ENCODE data around the gene AGFG2. TPM values are rescaled to one million over a fixed set of nuclear protein-coding genes. Genes with fewer than 3 reads are reported as not detected.

AGFG2 gene
- total and polyA plus RNA-seq, 2 of the 13 experiments (the other 11 are each of a cell fraction or from before 2014, with no cell fraction given) = 125 to 132 TPM

GRCh38 chr7:100584683-100585510 lies 45.9 kb downstream of the AGFG2 start (continued):
- peak; percentile 36; the same call in 1 of the 2 replicates for TF ChIP-seq ZNF281 (CRISPR knock-in tag; IDR thresholded peaks at IDR 0.05; ENCODE audit: borderline replicate concordance)
- TF ChIP-seq CREB1 (IDR thresholded peaks at IDR 0.05) = peak; percentile 62
- TF ChIP-seq CREB1 (CRISPR knock-in tag; IDR thresholded peaks at IDR 0.05) = no peak
- TF ChIP-seq BORCS8-MEF2B (CRISPR knock-in tag; IDR thresholded peaks at IDR 0.05) = 0 out of 2 replicates have a peak, but pooled peaks have one; percentile 23
- TF ChIP-seq FOSL2 (CRISPR knock-in tag; IDR thresholded peaks at IDR 0.05) = peak; percentile 60
- 0 out of 2 replicates have a peak, but pooled peaks have one; percentile 23 for TF ChIP-seq TFAP4 (IDR thresholded peaks at IDR 0.05; ENCODE audit: borderline replicate concordance, low read depth)
- 0 out of 2 replicates have a peak, but pooled peaks have one; percentile 19 for TF ChIP-seq ZBTB7A (CRISPR knock-in tag; IDR thresholded peaks at IDR 0.05)
- no peak for TF ChIP-seq RERE (CRISPR knock-in tag; IDR thresholded peaks at IDR 0.05; ENCODE audit: low read depth)
- no peak for TF ChIP-seq ZNF446 (CRISPR knock-in tag; IDR thresholded peaks at IDR 0.05)
- no peak; the same call in 1 of the 2 replicates for TF ChIP-seq SP5 (CRISPR knock-in tag; IDR thresholded peaks at IDR 0.05; ENCODE audit: borderline replicate concordance, low read depth)
- 0 out of 2 replicates have a peak, but pooled peaks have one; percentile 11 for TF ChIP-seq ZNF770 (CRISPR knock-in tag; IDR thresholded peaks at IDR 0.05)
